Endodermal cell (in vitro differentiated cells): Measurements from ENCODE around the gene CCDC172. TPM values are rescaled to one million over a fixed set of nuclear protein-coding genes. Genes with fewer than 3 reads are reported as not detected.

Experiments used
- DNase-seq: peaks from one replicate; pipeline ENCODE4 v3.0.0-alpha.2; 2017
- H3K27ac ChIP-seq: 2 replicates; pipeline ENCODE4 v1.5.1; 2013; ENCODE audit warnings: mild to moderate bottlenecking, low read depth, low read length, moderate library complexity
- H3K27me3 ChIP-seq: 2 replicates; pipeline ENCODE4 v1.6.1; 2013; ENCODE audit warnings: mild to moderate bottlenecking, low read length, moderate library complexity; ENCODE audit not compliant: insufficient read depth, control insufficient read depth, poor library complexity, severe bottlenecking
- H3K36me3 ChIP-seq: 2 replicates; pipeline ENCODE4 v1.7.0; 2013; ENCODE audit warnings: mild to moderate bottlenecking, low read length, moderate library complexity; ENCODE audit not compliant: control insufficient read depth, insufficient read depth
- H3K4me1 ChIP-seq: one replicate; pipeline ENCODE4 v1.7.0; 2013; ENCODE audit warnings: low read length; ENCODE audit not compliant: control insufficient read depth, insufficient read depth
- H3K4me3 ChIP-seq: 2 replicates; pipeline ENCODE4 v1.5.1; 2013; ENCODE audit warnings: mild to moderate bottlenecking, low read length, moderate library complexity
- H3K9ac ChIP-seq: 2 replicates; pipeline ENCODE4 v1.6.1; 2013; ENCODE audit warnings: mild to moderate bottlenecking, low read length, moderate library complexity; ENCODE audit not compliant: poor library complexity, severe bottlenecking; ENCODE audit errors: extremely low read depth
- H3K9me3 ChIP-seq: 2 replicates; pipeline ENCODE4 v1.6.1; 2013; ENCODE audit warnings: mild to moderate bottlenecking, low read length, moderate library complexity; ENCODE audit not compliant: control insufficient read depth
- H3K27ac Mint-ChIP-seq: 2 replicates; pipeline ENCODE4 v1.8.0; 2020; ENCODE audit warnings: mixed read lengths
- H3K27me3 Mint-ChIP-seq: 2 replicates; pipeline ENCODE4 v1.8.0; 2021; ENCODE audit warnings: mild to moderate bottlenecking, mixed read lengths; ENCODE audit not compliant: insufficient read depth
- H3K36me3 Mint-ChIP-seq: 2 replicates; pipeline ENCODE4 v1.8.0; 2020; ENCODE audit warnings: low read depth, mixed read lengths
- H3K4me1 Mint-ChIP-seq: 2 replicates; pipeline ENCODE4 v1.8.0; 2020; ENCODE audit warnings: mixed read lengths
- H3K4me3 Mint-ChIP-seq: 2 replicates; pipeline ENCODE4 v1.8.0; 2020; ENCODE audit warnings: mild to moderate bottlenecking, moderate library complexity, mixed read lengths
- H3K9me3 Mint-ChIP-seq: 2 replicates; pipeline ENCODE4 v1.8.0; 2020; ENCODE audit warnings: mild to moderate bottlenecking, mixed read lengths
- WGBS, 2 experiments: methylation state at CpG; one replicate each; pipeline versions ENCODE4 v1.1.5 to v1.1.7; 2013; ENCODE audit warnings: missing lambda C conversion rate in 2 of 2, mixed read lengths in 1 of 2; ENCODE audit not compliant: insufficient coverage in 1 of 2, insufficient read length in 1 of 2; 5-methylcytosine and 5-hydroxymethylcytosine counted together
- total RNA-seq, 2 donors: library from RNA; stranded (reverse); fragmentation: NEBNext Ultra II Directional in 1 of 2; extraction: Animal tissue kit (Norgen Biotek cat#: 25700) in 1 of 2; gene quantifications; 2 replicates in 1 of 2; 3 replicates in 1 of 2; pipeline ENCODE4 v1.2.1, GENCODE V29; 2021
- TF ChIP-seq, protein P1 (sequence below): fragments of 200-600 bp; sonication (generic); conservative IDR thresholded peaks from 2 replicates; pipeline ENCODE4 v1.5.0; 2021; ENCODE audit warnings: antibody characterized with exemption, mild to moderate bottlenecking

Gene CCDC172
- total RNA-seq, 2 donors from 2014 or later: 0.37 TPM; not detected in 1

DNA sequence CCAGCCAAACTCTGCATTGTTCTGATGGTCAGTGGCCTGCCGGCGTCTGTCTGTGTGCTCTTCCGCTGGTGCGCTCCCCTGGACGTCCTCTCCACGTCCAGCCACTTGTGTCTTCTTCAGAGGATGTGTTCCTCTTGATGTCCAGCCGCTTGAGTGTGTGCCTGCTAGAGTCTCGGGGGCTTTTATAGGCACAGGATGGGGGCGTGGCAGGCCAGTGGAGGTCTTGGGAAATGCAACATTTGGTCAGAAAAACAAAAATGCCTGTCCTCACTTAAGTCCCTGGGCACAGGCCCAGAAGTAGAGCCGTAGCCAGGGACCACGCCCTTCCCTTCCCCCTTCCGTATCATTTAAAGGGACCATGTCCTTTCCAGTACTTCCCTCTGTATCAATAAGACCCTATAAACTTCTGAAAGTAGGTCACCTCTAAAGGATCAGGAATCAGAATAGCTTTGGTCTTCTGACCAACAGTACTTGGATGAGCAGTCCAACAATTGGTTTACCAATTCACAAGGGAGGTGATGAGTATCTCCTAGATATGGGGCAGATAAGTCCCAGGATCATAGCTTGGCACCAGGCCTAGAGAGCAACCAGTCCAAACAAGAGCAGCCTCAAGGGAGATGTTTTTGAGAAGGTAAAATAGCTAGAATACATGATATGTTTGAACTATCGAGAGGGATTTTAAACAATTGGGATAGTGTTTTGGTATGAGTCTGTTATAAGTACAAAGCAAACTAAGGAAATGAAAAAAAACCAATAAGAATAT lies 71.2 kb downstream of the CCDC172 start:
- H3K27ac ChIP-seq: no peak overlapping the region
- H3K36me3 Mint-ChIP-seq: no peaks in the 10 kb centered on the region
- no peaks in the 10 kb centered on the region for H3K4me1 ChIP-seq
- no peak overlapping the region for H3K27ac Mint-ChIP-seq
- DNase-seq: no peak
- no peak overlapping the region for H3K4me3 Mint-ChIP-seq
- no peaks in the 10 kb centered on the region for H3K36me3 ChIP-seq
- no peaks in the 10 kb centered on the region for H3K27me3 ChIP-seq
- TF ChIP-seq, protein P1, sequence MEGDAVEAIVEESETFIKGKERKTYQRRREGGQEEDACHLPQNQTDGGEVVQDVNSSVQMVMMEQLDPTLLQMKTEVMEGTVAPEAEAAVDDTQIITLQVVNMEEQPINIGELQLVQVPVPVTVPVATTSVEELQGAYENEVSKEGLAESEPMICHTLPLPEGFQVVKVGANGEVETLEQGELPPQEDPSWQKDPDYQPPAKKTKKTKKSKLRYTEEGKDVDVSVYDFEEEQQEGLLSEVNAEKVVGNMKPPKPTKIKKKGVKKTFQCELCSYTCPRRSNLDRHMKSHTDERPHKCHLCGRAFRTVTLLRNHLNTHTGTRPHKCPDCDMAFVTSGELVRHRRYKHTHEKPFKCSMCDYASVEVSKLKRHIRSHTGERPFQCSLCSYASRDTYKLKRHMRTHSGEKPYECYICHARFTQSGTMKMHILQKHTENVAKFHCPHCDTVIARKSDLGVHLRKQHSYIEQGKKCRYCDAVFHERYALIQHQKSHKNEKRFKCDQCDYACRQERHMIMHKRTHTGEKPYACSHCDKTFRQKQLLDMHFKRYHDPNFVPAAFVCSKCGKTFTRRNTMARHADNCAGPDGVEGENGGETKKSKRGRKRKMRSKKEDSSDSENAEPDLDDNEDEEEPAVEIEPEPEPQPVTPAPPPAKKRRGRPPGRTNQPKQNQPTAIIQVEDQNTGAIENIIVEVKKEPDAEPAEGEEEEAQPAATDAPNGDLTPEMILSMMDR: no peak
- H3K9me3 Mint-ChIP-seq: peaks cover 12% of the 10 kb centered on the region
- no peaks in the 10 kb centered on the region for H3K4me1 Mint-ChIP-seq
- no peaks in the 10 kb centered on the region for H3K9me3 ChIP-seq
- H3K9ac ChIP-seq: no peak overlapping the region
- no peaks in the 10 kb centered on the region for H3K27me3 Mint-ChIP-seq
- WGBS, 2 experiments: 90 to 92% methylated on average over 11 to 13 of the region's 13 CpGs
- H3K4me3 ChIP-seq: no peak overlapping the region

DNA sequence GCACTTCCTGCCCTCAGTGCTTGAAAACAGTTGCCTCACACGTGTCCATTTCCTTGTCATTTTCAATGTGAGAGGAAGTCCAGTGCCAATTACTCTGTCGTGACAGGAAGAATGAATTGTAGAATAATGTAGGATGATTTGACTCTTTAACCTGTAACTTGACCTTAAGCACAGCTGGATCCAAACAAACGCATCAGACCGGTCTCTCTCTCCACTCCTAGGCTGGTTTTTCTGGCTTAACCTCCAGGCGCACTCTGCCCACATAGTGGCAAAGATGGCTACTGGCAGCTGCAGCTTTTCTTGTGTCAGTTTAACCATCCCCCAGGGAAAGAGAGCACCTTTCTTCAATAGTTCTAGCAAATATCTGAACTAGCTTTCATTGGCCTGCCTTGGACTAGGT lies 74.0 kb downstream of the CCDC172 start:
- H3K36me3 ChIP-seq: no peaks in the 10 kb centered on the region
- TF ChIP-seq, protein P1: no peak
- WGBS, 2 experiments: 71 to 92% methylated on average over 3 to 5 of the region's 5 CpGs
- no peaks in the 10 kb centered on the region for H3K4me1 ChIP-seq
- Mint-ChIP-seq H3K4me1 (no peaks in the 10 kb centered on the region), H3K27ac (no peak overlapping the region), H3K27me3 (peaks cover 4% of the 10 kb centered on the region), H3K36me3 (no peaks in the 10 kb centered on the region), H3K4me3 (no peak overlapping the region), H3K9me3 (peaks cover 10% of the 10 kb centered on the region)
- H3K27ac ChIP-seq: no peak overlapping the region
- no peaks in the 10 kb centered on the region for H3K9me3 ChIP-seq
- H3K4me3 ChIP-seq: no peak overlapping the region
- DNase-seq: no peak
- no peaks in the 10 kb centered on the region for H3K27me3 ChIP-seq
- no peak overlapping the region for H3K9ac ChIP-seq

DNA sequence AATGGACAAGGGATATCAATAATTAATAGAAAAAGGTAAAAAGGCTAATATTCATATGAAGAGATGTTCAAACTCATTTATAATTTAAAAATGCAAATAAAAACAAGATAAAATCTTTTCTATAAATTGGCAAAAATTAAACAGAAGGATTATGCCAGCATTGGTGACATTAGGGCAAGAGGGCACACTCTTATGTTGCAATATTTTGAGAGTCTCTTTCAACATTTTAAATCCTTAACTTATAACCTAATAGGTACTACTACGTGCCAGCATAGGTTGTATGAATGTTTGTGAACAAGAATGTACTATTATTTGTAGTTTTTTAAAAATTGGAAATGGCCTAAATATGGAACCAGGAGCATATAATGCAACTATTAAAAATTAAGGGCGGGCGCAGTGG lies 78.6 kb downstream of the CCDC172 start:
- peaks cover 14% of the 10 kb centered on the region for H3K27me3 ChIP-seq
- no peak overlapping the region for H3K9ac ChIP-seq
- Mint-ChIP-seq H3K27ac (no peak overlapping the region), H3K4me1 (peaks cover 3% of the 10 kb centered on the region), H3K36me3 (no peaks in the 10 kb centered on the region), H3K27me3 (peaks cover 13% of the 10 kb centered on the region), H3K4me3 (no peak overlapping the region), H3K9me3 (no peaks in the 10 kb centered on the region)
- no peaks in the 10 kb centered on the region for H3K9me3 ChIP-seq
- H3K4me3 ChIP-seq: no peak overlapping the region
- no peak overlapping the region for H3K27ac ChIP-seq
- no peaks in the 10 kb centered on the region for H3K36me3 ChIP-seq
- TF ChIP-seq, protein P1: no peak
- 92 to 100% methylated on average over 1 to 3 of the region's 3 CpGs for WGBS, 2 experiments
- no peak for DNase-seq
- no peaks in the 10 kb centered on the region for H3K4me1 ChIP-seq
